ENCODE results near the gene NACA. TPM values are rescaled to one million over a fixed set of nuclear protein-coding genes. Genes with fewer than 3 reads are reported as not detected.

Gene NACA
- total and polyA plus RNA-seq, 2 of the 13 experiments (the other 11 are each of a cell fraction or from before 2014, with no cell fraction given) = 799 to 1,700 TPM

DNA sequence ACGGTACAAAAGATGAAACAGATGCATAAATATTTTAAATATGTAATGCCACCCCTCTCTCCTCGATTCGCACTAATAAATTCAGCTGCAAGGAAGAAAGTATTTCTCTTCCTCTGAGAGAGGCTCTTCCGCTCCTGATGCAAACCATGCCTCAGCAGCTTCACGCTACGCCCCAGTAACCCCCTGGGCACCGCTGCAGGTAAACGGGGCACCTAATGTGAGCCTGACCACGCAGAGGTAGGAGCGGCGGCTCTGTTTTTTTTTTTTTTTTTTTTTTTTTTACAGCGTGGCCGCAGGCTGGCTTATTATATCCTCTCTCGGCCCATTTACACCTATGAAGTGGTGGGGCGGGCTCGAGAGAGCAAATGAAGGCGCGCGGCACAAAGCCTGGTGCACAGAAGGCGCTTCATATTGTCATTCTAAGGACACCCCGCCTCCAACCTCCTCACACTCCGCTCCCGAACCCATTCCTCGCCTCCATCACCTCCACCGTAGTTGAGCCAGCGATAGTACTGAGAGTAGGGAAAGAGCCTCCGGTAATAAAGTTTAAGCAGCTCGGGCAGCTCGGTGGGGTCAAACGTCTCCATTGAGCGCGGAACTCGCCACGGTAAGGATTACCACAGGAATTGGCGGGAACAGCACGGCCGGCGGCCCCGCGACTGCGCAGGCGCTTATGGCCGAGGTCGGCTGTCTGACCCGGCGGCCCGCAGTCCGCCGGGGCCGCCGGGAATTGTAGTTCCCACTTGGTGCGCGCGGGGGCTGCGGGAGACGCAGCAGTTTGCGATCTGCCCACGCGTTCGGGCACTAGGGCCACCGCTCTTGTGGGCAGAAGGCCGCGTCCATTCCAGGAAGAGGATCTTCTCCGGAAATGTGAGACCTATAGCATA is 26.9 kb upstream of the NACA start, which contains the start of gene PRIM1 (continued):
- TF ChIP-seq PLRG1 (conservative IDR thresholded peaks at IDR 0.05) (no peak), MXD1 (CRISPR knock-in tag; IDR thresholded peaks at IDR 0.05) (no peak), AHR (CRISPR knock-in tag; IDR thresholded peaks at IDR 0.05) (peak; percentile 48; the same call in 1 of the 2 replicates), ZMAT3 (CRISPR knock-in tag; conservative IDR thresholded peaks at IDR 0.05) (no peak), ZNF567 (CRISPR knock-in tag; IDR thresholded peaks at IDR 0.05; ENCODE audit: borderline replicate concordance) (no peak), ZNF574 (CRISPR knock-in tag; IDR thresholded peaks at IDR 0.05) (peak; percentile 47; the same call in 1 of the 2 replicates), KMT2A (CRISPR knock-in tag; IDR thresholded peaks at IDR 0.05) (peak; percentile 83), CHD4 (IDR thresholded peaks at IDR 0.05; ENCODE audit: borderline replicate concordance, low read length) (no peak), ATM (IDR thresholded peaks at IDR 0.05; ENCODE audit: borderline replicate concordance) (no peak), CAMTA2 (CRISPR knock-in tag; IDR thresholded peaks at IDR 0.05; ENCODE audit: borderline replicate concordance) (no peak), MAFK (conservative IDR thresholded peaks at IDR 0.05 in 1 of 2, IDR thresholded peaks at IDR 0.05 in 1 of 2; ENCODE audit: low read length in 2 of 2) (no peak), SRF (IDR thresholded peaks at IDR 0.05; ENCODE audit: low read depth, low read length) (no peak), ZNF251 (CRISPR knock-in tag; IDR thresholded peaks at IDR 0.05) (no peak), TRIM24 (CRISPR knock-in tag; IDR thresholded peaks at IDR 0.05) (no peak), ZNF781 (CRISPR knock-in tag; IDR thresholded peaks at IDR 0.05; ENCODE audit: borderline replicate concordance, not compliant biosample characterization) (no peak), BCL6 (CRISPR knock-in tag; IDR thresholded peaks at IDR 0.05) (0 out of 2 replicates have a peak, but pooled peaks have one; percentile 25), EP300 (IDR thresholded peaks at IDR 0.05; ENCODE audit: low read depth in 2 of 2, low read length in 2 of 2) (0 out of 4 replicates have a peak, but pooled peaks of 1 of the 2 experiments have one; percentile 19), EP300 (CRISPR knock-in tag; IDR thresholded peaks at IDR 0.05; ENCODE audit: borderline replicate concordance) (no peak), ZNF207 (IDR thresholded peaks at IDR 0.05; ENCODE audit: borderline replicate concordance) (no peak)
- TF ChIP-seq, protein P1, sequence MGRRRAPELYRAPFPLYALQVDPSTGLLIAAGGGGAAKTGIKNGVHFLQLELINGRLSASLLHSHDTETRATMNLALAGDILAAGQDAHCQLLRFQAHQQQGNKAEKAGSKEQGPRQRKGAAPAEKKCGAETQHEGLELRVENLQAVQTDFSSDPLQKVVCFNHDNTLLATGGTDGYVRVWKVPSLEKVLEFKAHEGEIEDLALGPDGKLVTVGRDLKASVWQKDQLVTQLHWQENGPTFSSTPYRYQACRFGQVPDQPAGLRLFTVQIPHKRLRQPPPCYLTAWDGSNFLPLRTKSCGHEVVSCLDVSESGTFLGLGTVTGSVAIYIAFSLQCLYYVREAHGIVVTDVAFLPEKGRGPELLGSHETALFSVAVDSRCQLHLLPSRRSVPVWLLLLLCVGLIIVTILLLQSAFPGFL (CRISPR knock-in tag; IDR thresholded peaks at IDR 0.05) = no peak
- TF ChIP-seq, protein P2, sequence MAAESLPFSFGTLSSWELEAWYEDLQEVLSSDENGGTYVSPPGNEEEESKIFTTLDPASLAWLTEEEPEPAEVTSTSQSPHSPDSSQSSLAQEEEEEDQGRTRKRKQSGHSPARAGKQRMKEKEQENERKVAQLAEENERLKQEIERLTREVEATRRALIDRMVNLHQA (CRISPR knock-in tag; IDR thresholded peaks at IDR 0.05) = no peak
- TF ChIP-seq, protein P3, sequence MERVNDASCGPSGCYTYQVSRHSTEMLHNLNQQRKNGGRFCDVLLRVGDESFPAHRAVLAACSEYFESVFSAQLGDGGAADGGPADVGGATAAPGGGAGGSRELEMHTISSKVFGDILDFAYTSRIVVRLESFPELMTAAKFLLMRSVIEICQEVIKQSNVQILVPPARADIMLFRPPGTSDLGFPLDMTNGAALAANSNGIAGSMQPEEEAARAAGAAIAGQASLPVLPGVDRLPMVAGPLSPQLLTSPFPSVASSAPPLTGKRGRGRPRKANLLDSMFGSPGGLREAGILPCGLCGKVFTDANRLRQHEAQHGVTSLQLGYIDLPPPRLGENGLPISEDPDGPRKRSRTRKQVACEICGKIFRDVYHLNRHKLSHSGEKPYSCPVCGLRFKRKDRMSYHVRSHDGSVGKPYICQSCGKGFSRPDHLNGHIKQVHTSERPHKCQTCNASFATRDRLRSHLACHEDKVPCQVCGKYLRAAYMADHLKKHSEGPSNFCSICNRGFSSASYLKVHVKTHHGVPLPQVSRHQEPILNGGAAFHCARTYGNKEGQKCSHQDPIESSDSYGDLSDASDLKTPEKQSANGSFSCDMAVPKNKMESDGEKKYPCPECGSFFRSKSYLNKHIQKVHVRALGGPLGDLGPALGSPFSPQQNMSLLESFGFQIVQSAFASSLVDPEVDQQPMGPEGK (CRISPR knock-in tag; IDR thresholded peaks at IDR 0.05) = peak; percentile 57
